ENCODE data around the gene DPEP2.
"Not testable (repeated sequence)": the region's sequence is repeated elsewhere in the genome, so short reads cannot be mapped to it uniquely, and the experiment has no call there.

DPEP2 gene

DNA sequence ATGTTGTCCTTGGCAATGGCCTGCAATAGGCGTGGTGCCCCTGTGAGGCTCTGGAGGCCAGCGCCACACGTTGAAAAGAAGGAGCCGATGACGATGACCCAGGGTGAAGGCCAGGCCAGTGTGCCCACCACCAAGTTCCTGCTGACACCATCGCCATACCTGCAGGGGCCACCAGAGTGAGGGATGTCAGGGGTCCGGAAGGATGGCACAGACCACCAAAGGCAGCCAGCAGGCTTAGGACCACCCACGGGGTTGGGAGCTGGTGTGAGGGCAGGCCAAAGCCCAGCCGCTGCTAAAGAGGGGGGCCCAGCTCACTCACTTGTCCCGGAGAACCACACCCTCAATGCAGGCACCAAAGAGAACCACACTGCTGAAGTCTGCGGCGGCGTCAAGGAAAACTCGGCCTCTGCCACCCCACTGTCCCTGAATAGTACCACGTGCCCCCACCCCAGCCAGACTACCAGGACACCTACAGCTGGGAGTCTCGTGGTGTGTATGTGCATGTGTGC lies 48.9 kb downstream of the DPEP2 start:
- DNase-seq: no peak

DNA sequence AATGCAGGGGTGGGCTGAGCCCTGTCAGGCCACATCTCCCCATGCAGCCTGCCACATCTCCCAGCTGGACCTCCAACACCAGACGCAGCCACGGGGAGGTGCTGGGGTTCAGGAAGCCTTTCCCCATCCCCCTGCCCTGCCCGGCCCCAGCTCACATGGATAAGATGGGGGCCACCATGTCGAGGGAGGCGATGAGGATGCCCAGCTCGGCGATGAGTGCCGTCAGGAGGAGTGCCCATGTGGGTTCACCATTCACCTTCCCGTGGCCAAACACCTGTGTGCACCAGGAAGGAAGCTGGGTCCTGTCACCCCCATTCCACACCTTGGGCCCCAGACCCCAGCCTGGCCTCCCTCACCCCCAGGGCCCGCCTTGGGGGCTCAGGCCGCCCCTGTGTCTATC lies 49.6 kb downstream of the DPEP2 start:
- no peak for DNase-seq

DNA sequence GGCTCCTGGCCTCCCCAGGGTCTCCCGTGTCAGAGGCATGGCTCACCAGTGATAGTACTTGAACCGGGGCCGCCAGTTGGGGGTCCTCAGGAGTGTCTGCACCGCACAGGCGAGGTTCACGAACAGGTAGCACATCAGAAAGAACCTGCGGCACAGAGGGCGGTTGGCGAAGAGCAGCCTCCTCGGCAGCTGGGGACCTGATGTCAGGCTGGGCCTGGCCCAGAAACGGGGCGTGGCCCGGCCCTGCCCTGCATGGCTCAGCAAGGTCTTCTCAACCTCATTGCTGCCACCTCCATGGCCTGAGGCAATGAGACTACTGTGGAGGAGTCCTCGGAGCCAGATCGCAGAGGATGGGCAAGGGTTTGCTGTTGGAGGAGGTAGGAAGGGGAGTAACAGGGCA lies 51.3 kb downstream of the DPEP2 start:
- DNase-seq: no peak

DNA sequence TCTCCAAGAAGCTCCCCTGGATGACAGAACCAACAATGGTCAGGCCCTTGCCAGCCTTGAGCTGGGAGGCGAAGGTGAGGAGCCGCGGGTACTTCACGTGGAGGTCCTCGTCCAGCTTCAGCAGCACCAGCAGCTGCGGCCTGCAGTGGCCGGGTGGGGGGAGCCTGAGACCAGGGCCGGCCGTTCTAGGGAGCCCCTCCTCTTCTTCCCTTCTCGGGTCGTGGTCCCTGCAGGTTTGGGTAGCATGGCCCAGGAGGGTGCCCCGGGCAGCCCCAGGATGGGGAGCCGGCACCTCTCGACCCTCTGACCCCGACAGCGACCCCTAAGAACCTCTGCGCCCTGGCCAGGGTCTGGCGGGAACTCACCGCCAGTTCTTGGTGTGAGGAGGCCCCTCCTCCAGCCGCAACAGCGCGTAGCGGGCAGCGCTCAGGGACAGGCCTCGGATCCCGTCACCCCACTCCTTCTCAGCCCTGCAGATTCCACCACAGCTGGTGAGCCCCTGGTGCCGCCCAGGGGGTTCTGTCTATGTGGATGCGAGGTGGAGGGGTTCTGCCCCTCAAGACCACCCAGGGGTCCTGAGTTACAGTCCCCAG lies 52.2 kb downstream of the DPEP2 start:
- DNase-seq: no peak

DNA sequence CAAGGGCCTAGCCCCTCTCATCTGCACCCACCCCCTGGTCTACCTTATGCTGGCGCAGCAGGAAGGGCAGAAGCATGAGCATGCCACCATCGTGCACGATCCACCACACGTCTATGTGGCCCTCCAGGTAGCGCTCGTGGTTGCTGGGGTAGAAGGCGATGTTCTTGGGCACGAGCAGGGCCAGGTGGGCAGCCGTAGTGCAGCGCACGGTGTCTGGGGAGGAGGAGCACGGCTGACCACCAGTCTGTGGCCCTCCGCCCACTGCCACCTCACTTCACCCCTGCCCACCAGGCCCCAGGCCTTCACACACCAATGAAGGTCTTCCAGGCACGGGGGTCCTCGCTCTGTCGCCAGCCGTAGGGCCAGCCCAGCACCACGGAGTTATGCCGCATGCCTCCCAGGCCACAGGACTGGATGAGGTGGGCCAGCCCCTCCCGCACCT lies 53.1 kb downstream of the DPEP2 start:
- DNase-seq: no peak

DNA sequence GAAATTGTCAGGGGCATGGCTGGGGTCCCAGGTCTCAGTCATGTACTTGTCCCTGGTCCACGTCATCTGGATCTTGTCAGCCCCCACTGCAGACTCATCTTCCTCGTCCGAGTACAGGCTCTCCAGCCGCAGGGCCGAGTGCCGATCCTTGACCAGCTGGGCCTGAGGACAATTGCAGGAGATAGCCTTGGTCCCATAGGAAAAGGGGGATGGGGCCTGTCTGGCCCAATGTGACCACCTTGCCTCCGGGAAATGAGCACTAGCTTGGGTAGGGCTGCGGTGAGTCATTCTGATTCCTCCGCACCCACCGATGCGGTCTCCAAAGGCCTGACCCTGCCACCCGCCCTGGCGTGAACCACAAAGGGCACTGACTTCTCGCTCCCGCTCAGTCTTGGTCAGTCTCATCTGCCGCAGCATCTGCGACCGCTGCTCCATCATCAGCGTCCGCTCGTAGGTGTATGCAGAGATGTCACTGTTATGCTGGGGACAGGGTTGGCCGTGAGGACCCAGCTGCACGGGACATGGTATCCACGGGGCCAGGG lies 53.8 kb downstream of the DPEP2 start:
- DNase-seq: no peak

DNA sequence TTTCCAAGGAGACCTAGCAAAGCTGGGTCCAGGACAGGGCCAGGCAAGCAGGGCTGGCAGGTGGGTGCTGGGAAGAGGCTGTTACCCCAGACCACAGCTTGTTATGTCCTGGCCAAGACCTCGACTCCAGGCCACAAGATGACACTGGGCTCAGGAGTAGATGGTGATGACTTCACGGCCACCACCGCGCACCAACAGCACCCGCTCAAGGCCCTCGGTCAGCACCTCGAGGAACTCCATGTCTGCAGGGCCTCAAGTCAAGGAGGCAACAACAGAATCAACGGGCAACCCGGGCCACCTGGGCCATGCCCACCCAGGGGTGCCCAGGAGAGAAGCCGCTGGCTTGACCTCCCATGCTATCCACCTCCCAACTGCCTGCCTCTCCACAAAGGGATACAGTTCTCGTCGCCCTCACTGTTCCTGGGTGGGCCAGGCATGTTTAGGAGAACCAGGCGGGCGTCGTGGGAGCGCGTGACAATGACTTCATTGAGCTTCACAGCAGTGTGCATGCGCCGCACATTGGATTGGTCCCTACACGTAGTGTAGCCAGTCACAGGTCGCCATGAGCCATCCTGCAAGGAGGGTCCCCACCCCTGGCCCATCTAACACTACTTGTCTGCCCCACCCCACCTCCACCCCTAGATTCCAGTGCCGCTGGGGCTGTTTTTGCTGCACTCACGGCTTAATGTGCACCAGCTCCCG lies 54.4 kb downstream of the DPEP2 start:
- no peak for DNase-seq

DNA sequence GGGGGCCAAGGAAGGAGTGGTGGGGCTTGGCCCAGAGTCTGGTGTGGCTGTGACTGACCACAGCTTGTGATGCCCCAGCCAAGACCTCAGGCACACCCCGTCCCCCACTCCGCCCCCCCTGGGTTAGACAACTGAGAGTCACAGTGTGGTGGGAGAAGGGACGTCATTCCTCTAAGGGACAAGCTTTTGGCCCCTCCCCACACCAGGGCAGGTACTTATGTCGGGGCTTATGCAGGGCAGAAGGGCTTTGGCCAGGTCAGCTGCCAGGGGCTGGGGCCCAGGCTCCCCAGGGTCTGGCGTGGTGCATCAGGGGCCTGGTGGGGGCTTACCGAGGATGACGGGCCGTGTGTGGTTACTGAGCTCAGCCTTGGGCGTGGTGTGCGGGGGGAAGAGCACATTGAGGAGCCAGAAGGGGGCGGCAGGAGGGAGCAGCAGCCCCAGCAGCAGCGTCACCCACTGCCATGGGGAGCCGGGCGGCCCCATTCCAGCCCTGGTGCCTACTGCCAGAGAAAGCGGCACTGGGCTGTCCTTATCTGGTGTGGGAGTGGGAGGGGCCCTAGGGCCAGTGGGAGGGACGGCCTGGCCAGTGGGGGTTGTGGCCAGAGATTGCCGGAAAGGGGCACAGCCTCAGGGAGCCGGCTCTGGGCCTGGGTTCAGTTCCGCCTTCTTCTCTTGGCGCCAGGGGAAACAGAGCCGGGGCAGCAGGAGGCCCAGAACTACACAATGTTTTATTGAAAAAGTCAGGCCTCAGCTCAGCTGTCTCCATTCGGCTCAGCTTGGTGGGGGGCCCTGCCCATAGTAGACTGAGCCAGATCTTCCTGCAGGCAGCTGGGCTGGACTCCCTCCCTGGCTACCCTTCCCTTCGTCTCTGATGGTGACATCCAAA lies 55.4 kb downstream of the DPEP2 start, which contains the start of gene LCAT:
TSS of gene LCAT (minus strand) at position 502 of the 886 bp plus-strand sequence. CDS start at position 483, 19 bp downstream.
- DNase-seq: no peak

DNA sequence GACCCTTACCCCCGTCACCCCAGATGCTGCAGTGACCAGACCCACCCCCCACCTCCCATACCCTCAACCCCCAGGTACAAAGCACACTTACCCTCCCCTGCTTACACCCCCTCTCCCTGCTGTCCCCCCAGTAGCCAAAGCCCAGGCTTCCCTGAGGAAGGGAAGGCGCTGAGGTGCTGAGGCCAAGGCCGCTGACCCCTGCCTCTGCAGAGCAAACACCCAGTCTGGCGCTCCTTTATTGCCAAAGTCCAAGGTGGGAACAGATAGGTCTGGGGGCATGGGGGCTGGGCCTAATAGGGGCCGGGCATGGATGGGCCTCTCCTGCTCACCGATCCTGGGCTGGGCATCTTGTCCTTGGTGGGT lies 56.0 kb downstream of the DPEP2 start:
- DNase-seq: no peak

DNA sequence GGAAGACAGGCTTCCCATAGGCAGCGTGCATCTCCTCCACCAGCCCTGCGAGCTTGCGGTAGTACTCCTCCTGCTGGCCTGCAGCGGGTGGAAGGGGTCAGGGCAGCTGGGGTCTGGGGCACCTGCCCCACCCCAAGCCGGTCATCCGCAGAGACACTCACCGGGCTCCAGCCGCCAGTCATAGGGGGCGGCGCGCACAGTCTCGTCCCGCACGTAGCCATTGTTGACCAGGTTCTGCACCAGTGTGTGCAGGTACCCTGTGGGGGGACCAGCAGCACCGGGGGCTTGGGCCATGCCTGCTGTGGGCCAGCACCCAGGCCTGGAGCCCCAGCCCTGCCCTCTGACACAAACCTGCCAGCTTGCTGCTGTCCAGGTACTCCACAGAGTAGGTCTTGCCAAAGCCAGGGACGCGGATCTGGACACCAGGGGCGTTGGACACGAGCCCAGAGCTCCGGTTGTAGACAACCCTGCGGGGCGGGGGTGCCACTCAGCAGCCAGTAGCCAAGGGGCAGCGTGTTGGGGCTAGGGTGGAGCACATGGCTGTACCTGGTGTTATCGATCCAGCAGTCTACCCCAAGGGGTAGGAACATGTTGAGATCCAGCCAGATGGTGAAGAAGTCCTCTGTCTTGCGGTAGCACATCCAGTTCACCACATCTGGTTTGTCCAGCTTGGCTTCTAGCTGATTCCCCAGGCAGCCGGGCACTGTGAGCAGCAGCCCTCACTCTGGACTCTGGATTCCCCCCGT lies 56.6 kb downstream of the DPEP2 start:
- no peak for DNase-seq

DNA sequence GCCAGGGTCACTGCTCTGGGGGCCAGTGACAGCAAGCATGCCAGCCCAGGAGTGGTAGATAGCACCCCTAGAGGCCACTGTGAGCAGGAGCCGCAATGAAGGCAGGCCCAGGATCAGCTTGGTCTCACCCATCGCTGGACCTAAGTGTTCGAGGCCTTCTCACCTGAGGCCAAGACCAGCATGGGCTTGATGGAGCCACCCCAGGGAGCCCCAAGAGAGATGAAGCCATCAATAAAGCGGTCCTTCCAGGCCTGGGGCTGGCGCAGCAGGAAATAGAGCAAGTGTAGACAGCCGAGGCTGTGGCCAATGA lies 57.1 kb downstream of the DPEP2 start:
- no peak for DNase-seq

DNA sequence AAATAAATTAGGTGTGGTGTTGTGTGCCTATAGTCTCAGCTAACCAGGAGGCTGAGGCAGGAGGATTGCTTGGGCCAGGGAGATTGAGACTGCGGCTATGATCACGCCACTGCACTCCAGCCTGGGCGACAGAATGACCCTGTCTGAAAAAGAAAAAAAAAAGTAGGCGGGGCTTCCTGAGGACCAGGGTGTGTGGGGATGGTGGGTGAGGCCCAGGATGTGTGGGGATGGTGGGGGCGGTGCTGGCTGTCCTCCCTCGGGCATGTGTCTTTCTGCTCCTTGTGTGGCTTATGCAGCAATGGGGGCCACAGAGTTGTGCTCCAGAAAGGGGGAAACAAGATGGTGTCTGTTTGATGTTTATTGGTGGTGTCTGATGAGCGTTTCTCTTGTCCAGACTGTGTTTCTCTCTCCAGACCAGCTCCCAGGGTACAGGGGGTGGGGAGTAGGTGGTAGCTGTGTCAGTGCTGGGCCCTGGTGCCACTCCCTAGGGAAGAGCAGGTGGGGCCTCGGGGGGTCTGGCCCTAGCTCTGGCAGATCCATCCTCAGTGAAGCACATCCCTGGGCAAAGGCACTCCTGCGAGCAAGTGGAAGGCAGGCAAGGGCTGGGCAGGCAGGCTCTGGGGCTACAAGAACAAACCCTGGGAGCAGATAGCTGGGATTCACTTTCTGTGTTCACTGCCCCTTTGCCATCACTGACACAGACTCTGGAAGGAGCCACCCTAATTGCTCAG lies 57.6 kb downstream of the DPEP2 start:
- DNase-seq: no peak

DNA sequence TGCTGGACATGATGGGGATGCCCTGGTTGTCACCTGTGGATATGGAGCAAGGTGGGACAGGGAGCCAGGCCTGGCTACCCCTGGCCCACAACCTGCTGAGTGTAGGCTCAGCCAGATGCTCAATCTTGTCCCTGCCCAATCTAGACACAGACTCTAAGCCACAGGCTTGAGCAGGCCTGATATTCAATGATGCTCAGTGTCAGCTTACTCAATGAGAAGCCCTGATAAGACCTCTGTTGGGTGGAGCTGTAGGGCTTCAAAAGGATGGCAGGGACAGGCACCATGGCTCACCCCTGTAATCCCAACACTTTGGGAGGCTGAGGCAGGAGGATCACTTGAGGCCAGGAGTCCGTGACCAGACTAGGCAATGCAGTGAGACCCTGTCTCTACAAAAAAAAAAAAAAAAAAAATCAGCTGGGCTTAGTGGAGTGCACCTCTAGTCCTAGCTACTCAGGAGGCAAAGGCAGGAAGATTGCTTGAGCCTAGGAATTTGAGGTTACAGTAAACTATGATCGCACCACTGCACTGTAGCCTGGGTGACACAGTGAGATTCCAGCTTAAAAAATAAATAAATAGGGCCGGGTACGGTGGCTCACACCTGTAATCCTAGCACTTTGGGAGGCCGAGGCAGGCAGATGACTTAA lies 58.7 kb downstream of the DPEP2 start:
- no peak for DNase-seq

DNA sequence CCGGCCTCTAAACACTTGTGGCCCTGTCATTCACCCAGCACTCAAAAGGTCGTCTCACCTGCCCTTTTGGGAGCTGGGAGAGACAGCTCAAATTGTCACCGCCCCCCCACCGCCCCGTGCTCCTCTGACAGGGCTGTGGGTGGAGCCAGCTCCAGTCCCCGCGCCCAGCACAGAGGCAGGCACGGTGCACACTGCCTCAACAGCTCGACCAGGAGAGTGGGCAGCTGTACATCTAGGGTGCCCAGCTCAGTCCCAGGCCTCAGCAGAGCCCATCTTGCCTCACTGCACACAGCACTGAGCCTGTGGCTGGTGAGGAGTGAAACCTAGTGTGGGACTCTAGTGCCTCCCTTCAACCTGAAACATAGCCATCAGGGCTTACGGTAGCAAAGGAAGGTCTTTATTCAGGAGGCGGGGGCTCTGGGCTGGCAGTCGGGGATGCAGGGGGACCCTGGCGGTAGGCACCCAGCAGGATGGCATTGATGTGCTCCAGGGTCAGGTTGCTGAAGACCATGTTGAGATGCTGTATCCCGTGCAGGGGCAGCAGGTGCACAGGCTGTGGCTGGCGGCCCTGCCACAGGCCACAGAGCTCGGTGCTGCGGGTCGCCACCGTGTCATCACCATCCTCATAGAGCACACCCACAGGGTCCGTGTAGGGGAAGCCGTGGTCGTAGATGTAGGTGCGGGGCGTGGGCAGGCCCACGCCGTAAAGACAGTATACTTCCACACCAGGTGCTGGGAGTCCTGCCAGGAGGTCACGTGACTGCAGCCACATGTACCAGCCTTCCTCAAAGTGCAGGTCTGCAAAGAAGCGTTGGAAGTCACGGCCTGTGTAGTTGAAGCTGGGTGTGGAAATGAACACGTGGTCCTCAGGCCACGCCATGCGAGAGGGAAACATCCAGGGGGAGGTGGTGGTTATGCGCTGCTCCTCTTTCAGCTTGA lies 59.5 kb downstream of the DPEP2 start:
- no peak for DNase-seq

DNA sequence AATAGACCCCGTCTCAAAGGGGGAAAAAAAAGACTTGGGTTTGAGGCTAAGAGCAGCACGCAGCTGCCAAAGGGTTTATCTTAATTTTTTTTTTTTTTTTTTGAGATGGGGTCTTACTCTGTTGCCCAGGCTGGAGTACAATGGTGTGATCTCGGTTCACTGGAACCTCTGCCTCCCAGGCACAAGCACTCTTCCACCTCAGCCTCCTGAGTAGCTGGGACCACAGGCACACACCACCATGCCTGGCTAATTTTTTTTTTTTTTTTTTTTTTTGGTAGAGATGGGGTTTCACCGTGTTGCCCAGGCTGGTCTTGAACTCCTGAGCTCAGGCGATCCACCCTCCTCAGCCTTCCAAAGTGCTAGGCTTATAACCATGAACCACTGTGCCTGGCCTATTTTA lies 61.6 kb downstream of the DPEP2 start:
- DNase-seq: not testable (repeated sequence)

Data from NCI-H510A treated with DMSO at 0.1 percent for 48 hours (cell line).